SU-DHL-6 (cell line): Measurements from ENCODE around the gene WARS2.

Source experiments
- H2AFZ ChIP-seq: fragments of 200-600 bp; sonication (generic); 2 replicates; pipeline ENCODE4 v1.6.1; 2014; ENCODE audit warnings: low read depth, mild to moderate bottlenecking, moderate library complexity, mixed read lengths, antibody characterized with exemption, low read length; ENCODE audit not compliant: severe bottlenecking
- H3F3A ChIP-seq: fragments of 200-600 bp; shearing (Covaris generic); 2 replicates; pipeline ENCODE4 v1.6.0; 2016; ENCODE audit warnings: antibody characterized with exemption, mild to moderate bottlenecking; ENCODE audit not compliant: insufficient read depth
- H3K27ac ChIP-seq: fragments of 200-600 bp; sonication (generic); 2 replicates; pipeline ENCODE4 v1.5.1; 2016; ENCODE audit warnings: low read depth, mild to moderate bottlenecking, low read length, moderate library complexity, mixed read lengths
- H3K27me3 ChIP-seq: fragments of 200-600 bp; sonication (generic), shearing (Covaris generic); 2 replicates; pipeline ENCODE4 v1.6.0; 2014; ENCODE audit warnings: mild to moderate bottlenecking, low read length
- H3K36me3 ChIP-seq: fragments of 200-600 bp; sonication (generic); 2 replicates; pipeline ENCODE4 v1.6.1; 2014; ENCODE audit warnings: mild to moderate bottlenecking, low read length, mixed read lengths
- H3K4me2 ChIP-seq: fragments of 300-600, 200-600 bp; shearing (Covaris generic), sonication (generic); 2 replicates; pipeline ENCODE4 v1.6.0; 2014; ENCODE audit warnings: low read length, low read depth, mild to moderate bottlenecking; ENCODE audit not compliant: poor library complexity, severe bottlenecking
- H3K4me3 ChIP-seq: fragments of 200-600 bp; sonication (generic); 2 replicates; pipeline ENCODE4 v1.5.1; 2014; ENCODE audit warnings: antibody characterized with exemption, low read length, mild to moderate bottlenecking, mixed read lengths; ENCODE audit not compliant: insufficient read depth, poor library complexity, severe bottlenecking
- H3K79me2 ChIP-seq: fragments of 200-600 bp; sonication (generic); 2 replicates; pipeline ENCODE4 v1.6.1; 2014; ENCODE audit warnings: mild to moderate bottlenecking, low read length, moderate library complexity; ENCODE audit not compliant: insufficient read depth
- H3K9ac ChIP-seq: fragments of 200-600 bp; sonication (generic); 2 replicates; pipeline ENCODE4 v1.7.0; 2014; ENCODE audit warnings: mild to moderate bottlenecking, low read length
- H3K9me2 ChIP-seq: fragments of 200-600 bp; sonication (generic); replicated peaks from 2 replicates; pipeline ENCODE4 v1.6.1; 2014; ENCODE audit warnings: low read length; ENCODE audit not compliant: insufficient read depth
- H3K9me3 ChIP-seq: fragments of 200-600 bp; sonication (generic); 2 replicates; pipeline ENCODE4 v1.6.1; 2014; ENCODE audit warnings: low read length, mixed read lengths; ENCODE audit not compliant: insufficient read depth
- H4K20me1 ChIP-seq: fragments of 200-600 bp; sonication (generic); 2 replicates; pipeline ENCODE4 v1.6.1; 2014; ENCODE audit warnings: low read depth, mild to moderate bottlenecking, antibody characterized with exemption, low read length, moderate library complexity, mixed read lengths
- CTCF ChIP-seq: fragments of 200-600 bp; sonication (generic); IDR thresholded peaks from one replicate; pipeline ENCODE4 v1.5.1; 2017; ENCODE audit warnings: antibody characterized with exemption, mild to moderate bottlenecking, low read length, moderate library complexity; ENCODE audit not compliant: insufficient read depth, poor library complexity, severe bottlenecking
- EZH2phosphoT487 ChIP-seq: fragments of 200-600 bp; sonication (generic), shearing (Covaris generic); conservative IDR thresholded peaks from 2 replicates; pipeline ENCODE4 v1.6.1; 2018; ENCODE audit warnings: mild to moderate bottlenecking, antibody characterized with exemption, low read length, moderate library complexity, mixed read lengths

The WARS2 gene

GRCh38 chr1:119115736-119116135, 24.7 kb downstream of the WARS2 start:
- Histone ChIP-seq H3K27me3 (no peaks in the 10 kb centered on the region), H3K9ac (no peak overlapping the region), H3K9me2 (no peaks in the 10 kb centered on the region), H4K20me1 (no peaks in the 10 kb centered on the region), H3K79me2 (no peaks in the 10 kb centered on the region), H3K36me3 (no peaks in the 10 kb centered on the region), H3K4me2 (no peak overlapping the region), H3K4me3 (no peak overlapping the region), H3K9me3 (no peaks in the 10 kb centered on the region), H3K27ac (no peak overlapping the region), H2AFZ (no peak overlapping the region), H3F3A (no peaks in the 10 kb centered on the region)
- TF ChIP-seq EZH2phosphoT487 (no peak), CTCF (no peak)

DNA sequence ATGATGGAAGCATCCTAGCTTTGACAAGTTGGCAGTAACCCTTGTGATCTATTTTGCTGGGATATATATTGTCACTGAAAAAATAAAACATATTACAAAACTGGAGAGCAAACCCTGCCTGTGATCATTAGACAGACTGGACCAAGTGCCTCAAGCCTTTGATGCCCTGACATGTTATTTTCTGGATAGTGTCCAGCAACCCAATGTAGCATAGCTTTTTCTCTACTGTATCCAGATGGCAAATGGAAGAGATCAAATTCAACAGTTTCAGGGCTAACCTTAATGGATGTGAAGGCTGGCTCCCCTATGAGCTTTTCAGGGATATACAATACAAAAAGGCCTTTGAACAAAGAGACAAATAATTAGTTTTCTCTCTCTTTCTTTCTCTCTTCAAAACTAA, 25.1 kb downstream of the WARS2 start:
- Histone ChIP-seq H3K9me2 (no peaks in the 10 kb centered on the region), H3K36me3 (no peaks in the 10 kb centered on the region), H3F3A (no peaks in the 10 kb centered on the region), H2AFZ (no peak overlapping the region), H3K4me2 (no peak overlapping the region), H3K9me3 (no peaks in the 10 kb centered on the region), H3K27ac (no peak overlapping the region), H4K20me1 (no peaks in the 10 kb centered on the region), H3K79me2 (no peaks in the 10 kb centered on the region), H3K4me3 (no peak overlapping the region), H3K27me3 (no peaks in the 10 kb centered on the region), H3K9ac (no peak overlapping the region)
- TF ChIP-seq EZH2phosphoT487: no peak
- no peak for TF ChIP-seq CTCF

DNA sequence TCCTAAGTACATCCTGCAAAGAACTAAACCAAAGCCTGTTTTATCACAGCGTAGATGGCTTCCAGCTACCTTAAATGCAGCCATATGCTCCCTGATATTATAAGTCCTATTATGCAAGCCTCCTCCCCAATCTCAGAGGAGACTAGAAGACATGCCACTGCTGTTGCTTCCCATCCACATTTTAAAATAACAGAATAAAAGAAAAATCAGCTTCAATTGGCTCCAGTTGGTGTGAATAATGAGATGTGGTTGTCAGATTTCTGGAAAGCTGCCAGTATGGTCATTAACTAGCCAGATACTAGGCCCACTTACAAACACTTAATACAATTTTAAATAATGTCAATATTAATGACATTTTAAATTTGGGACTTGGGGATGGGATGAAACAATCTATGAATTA, 25.7 kb downstream of the WARS2 start:
- TF ChIP-seq CTCF (no peak), EZH2phosphoT487 (no peak)
- Histone ChIP-seq H3K79me2 (no peaks in the 10 kb centered on the region), H3K4me3 (no peak overlapping the region), H3F3A (no peaks in the 10 kb centered on the region), H4K20me1 (no peaks in the 10 kb centered on the region), H3K27me3 (no peaks in the 10 kb centered on the region), H3K27ac (no peak overlapping the region), H3K36me3 (no peaks in the 10 kb centered on the region), H3K4me2 (no peak overlapping the region), H3K9me2 (no peaks in the 10 kb centered on the region), H3K9me3 (no peaks in the 10 kb centered on the region), H2AFZ (no peak overlapping the region), H3K9ac (no peak overlapping the region)

- no peak overlapping the region for H3K4me3 ChIP-seq
- no peaks in the 10 kb centered on the region for H3K9me2 ChIP-seq
- no peak for TF ChIP-seq CTCF
- no peak for TF ChIP-seq EZH2phosphoT487
- H3K79me2 ChIP-seq: no peaks in the 10 kb centered on the region
- H3K27me3 ChIP-seq: no peaks in the 10 kb centered on the region
- H3F3A ChIP-seq: no peaks in the 10 kb centered on the region
- H3K9ac ChIP-seq: no peak overlapping the region
- no peaks in the 10 kb centered on the region for H3K9me3 ChIP-seq
- no peaks in the 10 kb centered on the region for H3K36me3 ChIP-seq
- no peak overlapping the region for H3K4me2 ChIP-seq
- no peak overlapping the region for H2AFZ ChIP-seq
- H4K20me1 ChIP-seq: no peaks in the 10 kb centered on the region
- H3K27ac ChIP-seq: no peak overlapping the region
These were observed 27.7 kb downstream of the WARS2 start for GRCh38 chr1:119112791-119113190.
